ENCODE measurements around the gene COX19. TPM values are rescaled to one million over a fixed set of nuclear protein-coding genes. Genes with fewer than 3 reads are reported as not detected.

COX19 gene
- total RNA-seq, 1 experiment from 2014 or later, result 14.0 TPM

DNA sequence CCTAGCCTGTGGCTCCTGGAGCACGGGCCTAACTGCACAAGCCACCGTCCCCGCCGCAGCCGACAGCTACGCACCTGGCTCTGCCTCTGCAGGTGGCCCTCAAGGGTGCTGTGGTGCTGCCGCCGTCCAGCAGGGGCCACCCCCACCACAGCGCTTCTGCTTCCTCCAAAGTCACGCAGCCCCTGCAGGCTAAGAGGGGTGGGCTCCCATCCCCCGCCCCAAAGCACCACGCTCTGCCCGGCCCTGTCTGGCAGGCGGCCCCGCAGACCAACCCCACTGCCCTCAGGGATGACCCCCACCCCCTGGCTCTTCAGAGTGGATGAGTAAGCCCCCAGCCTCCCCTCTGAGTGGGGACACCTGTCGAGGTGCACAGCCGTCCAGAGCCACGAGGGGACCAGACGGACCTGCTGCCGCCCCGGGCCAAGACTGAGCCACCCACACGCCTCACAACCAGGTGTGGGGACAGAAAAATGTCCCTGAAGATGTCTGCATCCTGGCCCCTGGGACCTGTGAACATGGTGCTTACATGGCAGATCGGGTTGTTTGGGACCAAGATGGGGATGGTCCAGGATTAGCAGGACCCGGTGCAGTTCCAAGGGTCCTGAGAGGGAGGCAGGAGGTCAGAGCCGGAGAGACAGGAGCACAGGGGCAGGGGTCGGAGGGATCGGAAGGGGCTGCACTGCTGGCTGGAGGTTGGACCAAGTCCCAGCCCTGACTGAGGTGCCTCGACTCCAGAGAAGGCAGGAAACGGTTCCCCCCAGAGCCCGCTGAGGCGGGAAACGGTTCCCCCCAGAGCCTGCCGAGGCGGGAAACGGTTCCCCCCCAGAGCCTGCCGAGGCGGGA, 11.9 kb downstream of the COX19 start (continued):
- no peak for TF ChIP-seq REST (IDR thresholded peaks at IDR 0.05; ENCODE audit: low read depth)
- no peak for TF ChIP-seq FOSL1 (IDR thresholded peaks at IDR 0.05; ENCODE audit: low read depth)
- TF ChIP-seq EZH2phosphoT487 (IDR thresholded peaks at IDR 0.05; ENCODE audit: borderline replicate concordance), result no peak
- TF ChIP-seq, protein P1, sequence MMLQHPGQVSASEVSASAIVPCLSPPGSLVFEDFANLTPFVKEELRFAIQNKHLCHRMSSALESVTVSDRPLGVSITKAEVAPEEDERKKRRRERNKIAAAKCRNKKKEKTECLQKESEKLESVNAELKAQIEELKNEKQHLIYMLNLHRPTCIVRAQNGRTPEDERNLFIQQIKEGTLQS (IDR thresholded peaks at IDR 0.05), result no peak
- TF ChIP-seq ZFX (IDR thresholded peaks at IDR 0.05), result no peak
- no peak for TF ChIP-seq TCF7L2 (IDR thresholded peaks at IDR 0.05; ENCODE audit: borderline replicate concordance, extremely low read depth, insufficient read depth, insufficient read length)
- no peak for TF ChIP-seq CBX3 (IDR thresholded peaks at IDR 0.05; ENCODE audit: low read depth)
- TF ChIP-seq SP1 (IDR thresholded peaks at IDR 0.05; ENCODE audit: low read depth), result no peak

DNA sequence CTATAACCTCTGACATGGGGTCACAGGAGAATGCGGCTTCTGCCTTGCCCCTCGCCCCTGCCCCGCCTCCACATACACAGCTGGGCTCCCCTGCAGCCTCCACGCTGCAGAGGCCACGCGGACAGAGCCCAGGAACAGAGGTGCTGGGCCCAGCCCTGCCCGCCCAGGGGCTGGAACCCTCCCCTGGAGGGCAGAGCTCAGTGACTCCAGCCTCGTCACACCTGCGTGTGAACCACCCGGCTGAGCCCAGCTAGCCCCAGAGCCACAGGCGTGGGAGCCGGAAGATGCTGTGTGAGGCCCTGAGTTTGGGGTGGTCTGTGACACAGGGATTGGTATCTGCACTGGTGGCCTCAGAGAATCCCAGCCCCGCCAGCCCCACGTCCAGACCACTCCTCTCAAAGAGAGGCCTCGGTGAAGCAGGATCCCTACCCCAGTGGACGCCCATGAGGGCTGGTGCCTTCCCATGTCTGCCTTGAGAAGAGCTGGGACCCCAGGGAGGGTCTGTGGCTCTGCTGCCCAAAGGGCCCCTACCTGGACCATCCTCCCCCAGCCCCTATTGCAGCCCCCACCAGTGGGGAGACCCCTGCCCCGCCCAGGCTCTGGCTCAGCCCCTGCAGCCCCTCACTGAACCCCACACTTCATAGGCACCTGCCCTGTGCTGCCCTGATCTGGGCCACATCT, 12.8 kb downstream of the COX19 start:
- no peaks in the 10 kb centered on the region for H3K27me3 ChIP-seq (ENCODE audit: insufficient read depth, low read length)
- no peak overlapping the region for H3K27ac ChIP-seq (ENCODE audit: low read depth, low read length)
- peaks cover 0 to 6% of the 10 kb centered on the region in 2 experiments; a peak in 2 of 4 replicates for H3K36me3 ChIP-seq (ENCODE audit: control insufficient read depth in 1 of 2, insufficient read depth in 2 of 2, low read length in 2 of 2)
- no peaks in the 10 kb centered on the region for H3K9me3 ChIP-seq (ENCODE audit: control insufficient read depth in 1 of 2, insufficient read depth in 1 of 2, low read depth in 1 of 2, low read length in 2 of 2)
- RAD21 ChIA-PET (ENCODE audit: low non-redundant PET in 1 of 2, low total read pairs in 2 of 2, uncharacterized antibody in 2 of 2, unreplicated experiment in 2 of 2), result no interaction called here
- H3K9ac ChIP-seq (ENCODE audit: low read length), result no peak overlapping the region
- POLR2A ChIA-PET, result no interaction called here
- intact Hi-C loops (cut with micrococcal nuclease), result no loop called here
- CTCF ChIA-PET, result no interaction called here
- no peaks in the 10 kb centered on the region for H3K79me2 ChIP-seq (ENCODE audit: insufficient read depth, low read length)
- no peak overlapping the region for H3K4me2 ChIP-seq (ENCODE audit: low read length)
- no peaks in the 10 kb centered on the region for H3K4me1 ChIP-seq (ENCODE audit: control insufficient read depth in 1 of 2, insufficient read depth in 2 of 2, low read length in 2 of 2)
- no peaks in the 10 kb centered on the region for H4K20me1 ChIP-seq (ENCODE audit: insufficient read depth)
- H2AFZ ChIP-seq (ENCODE audit: low read depth, low read length, poor library complexity, severe bottlenecking), result no peak overlapping the region
- no TSS peak for BruUV-seq (replicated peaks)
- DNase-seq (ENCODE audit: low read depth, low spot score), result no peak
- H3K4me3 ChIP-seq (replicated peaks in 1 of 2; ENCODE audit: low read depth in 1 of 2, low read length in 2 of 2), result no peak overlapping the region
- no peak for ATAC-seq
- no peaks in the 10 kb centered on the region for H3K9me2 ChIP-seq (ENCODE audit: insufficient read depth)
- TF ChIP-seq FOSL1 (IDR thresholded peaks at IDR 0.05; ENCODE audit: low read depth) (no peak), JUND (IDR thresholded peaks at IDR 0.05) (no peak), MAX (IDR thresholded peaks at IDR 0.05) (no peak), ZBTB33 (IDR thresholded peaks at IDR 0.05; ENCODE audit: extremely low read depth, insufficient replicate concordance, low read length) (no peak), EZH2 (IDR thresholded peaks at IDR 0.05) (no peak), SRF (IDR thresholded peaks at IDR 0.05; ENCODE audit: low read depth) (no peak), ELF1 (IDR thresholded peaks at IDR 0.05; ENCODE audit: borderline replicate concordance, low read depth) (no peak), EGR1 (IDR thresholded peaks at IDR 0.05; ENCODE audit: low read depth) (no peak), YY1 (IDR thresholded peaks at IDR 0.05; ENCODE audit: extremely low read depth, insufficient replicate concordance, low read depth, low read length) (no peak), CEBPB (IDR thresholded peaks at IDR 0.05; ENCODE audit: low read depth) (no peak), ZNF274 (IDR thresholded peaks at IDR 0.05; ENCODE audit: low read depth, low read length) (no peak)

Data from HCT116 (cell line).